ENCODE measurements around the gene GRB10.

- TF ChIP-seq, protein P1, sequence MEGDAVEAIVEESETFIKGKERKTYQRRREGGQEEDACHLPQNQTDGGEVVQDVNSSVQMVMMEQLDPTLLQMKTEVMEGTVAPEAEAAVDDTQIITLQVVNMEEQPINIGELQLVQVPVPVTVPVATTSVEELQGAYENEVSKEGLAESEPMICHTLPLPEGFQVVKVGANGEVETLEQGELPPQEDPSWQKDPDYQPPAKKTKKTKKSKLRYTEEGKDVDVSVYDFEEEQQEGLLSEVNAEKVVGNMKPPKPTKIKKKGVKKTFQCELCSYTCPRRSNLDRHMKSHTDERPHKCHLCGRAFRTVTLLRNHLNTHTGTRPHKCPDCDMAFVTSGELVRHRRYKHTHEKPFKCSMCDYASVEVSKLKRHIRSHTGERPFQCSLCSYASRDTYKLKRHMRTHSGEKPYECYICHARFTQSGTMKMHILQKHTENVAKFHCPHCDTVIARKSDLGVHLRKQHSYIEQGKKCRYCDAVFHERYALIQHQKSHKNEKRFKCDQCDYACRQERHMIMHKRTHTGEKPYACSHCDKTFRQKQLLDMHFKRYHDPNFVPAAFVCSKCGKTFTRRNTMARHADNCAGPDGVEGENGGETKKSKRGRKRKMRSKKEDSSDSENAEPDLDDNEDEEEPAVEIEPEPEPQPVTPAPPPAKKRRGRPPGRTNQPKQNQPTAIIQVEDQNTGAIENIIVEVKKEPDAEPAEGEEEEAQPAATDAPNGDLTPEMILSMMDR (IDR thresholded peaks at IDR 0.05), result no peak
- TF ChIP-seq POLR2A (IDR thresholded peaks at IDR 0.05), result no peak
- TF ChIP-seq POLR2AphosphoS5 (IDR thresholded peaks at IDR 0.05), result no peak
Observed at GRCh38 chr7:50589364-50589763, 193.3 kb downstream of the GRB10 start.

Measured in breast epithelium (tissue), 3 donors.